HepG2 (cell line): ENCODE results near the gene SLC35A3. TPM values are rescaled to one million over a fixed set of nuclear protein-coding genes. Genes with fewer than 3 reads are reported as not detected.

ENCODE experiments used
- ATAC-seq: fragments of 200-7000 bp; cut with Tn5 transposase; 3 replicates; pipeline ENCODE4 v1.9.1; 2020; ENCODE audit warnings: mild to moderate bottlenecking, moderate library complexity
- Bru-seq: library from RNA; stranded (reverse); fragments of 400-500 nt; gene quantifications from one replicate; lab custom pipeline; 2021; lab: Mats Ljungman, UMichigan
- BruChase-seq, 2 experiments: library from RNA; stranded (reverse); fragments of 400-500 nt; gene quantifications; one replicate each; lab custom pipeline; 2021; lab: Mats Ljungman, UMichigan
- BruUV-seq: library from RNA; stranded (reverse); fragments of 400-500 nt; replicated peaks from 2 replicates; lab custom pipeline; 2021; lab: Mats Ljungman, UMichigan
- CTCF ChIA-PET: fragments of 300-600 bp; formaldehyde crosslinking; extraction: SDS; loops from one replicate; lab custom pipeline; 2021; ENCODE audit warnings: low total read pairs, inconsistent platforms, low intra/inter-chr PET ratio; lab: Yijun Ruan, JAX
- POLR2A ChIA-PET: fragments of 350-600 bp; sonication (Branson Sonifier 250); formaldehyde crosslinking; loops from one replicate; lab custom pipeline; 2020; ENCODE audit warnings: antibody characterized with exemption, inconsistent platforms; lab: Yijun Ruan, JAX
- DNase-seq: peaks from one replicate; pipeline ENCODE4 v3.0.0-alpha.2; 2015; ENCODE audit warnings: low spot score
- FAIRE-seq: peaks from 3 replicates; lab custom pipeline; 2011; peaks lifted over from hg19 to GRCh38; lab: Jason Lieb, UNC
- H2AFZ ChIP-seq: one replicate; pipeline ENCODE4 v1.6.1; 2011; ENCODE audit warnings: low read length, inconsistent platforms
- H3K27ac ChIP-seq: fragments of 300-600 bp; 3 replicates; pipeline ENCODE4 v1.8.0; 2011; ENCODE audit warnings: mixed run types, mild to moderate bottlenecking, mixed read lengths, low read length, inconsistent platforms; ENCODE audit not compliant: insufficient read depth; ENCODE audit errors: extremely low read length
- H3K27me3 ChIP-seq, 2 experiments: fragments of 200-600 bp in 1 of 2; 2 replicates in 1 of 2; 3 replicates in 1 of 2; pipeline versions ENCODE4 v1.6.0 to v1.8.0; 2011; ENCODE audit warnings: low read length in 2 of 2, mild to moderate bottlenecking in 2 of 2, moderate library complexity in 2 of 2, inconsistent platforms in 1 of 2; ENCODE audit not compliant: insufficient read depth in 2 of 2, control insufficient read depth in 1 of 2
- H3K36me3 ChIP-seq, 2 experiments: fragments of 200-600 bp in 1 of 2; replicated peaks in 1 of 2; 2 replicates in 1 of 2; 3 replicates in 1 of 2; pipeline versions ENCODE4 v1.5.1 to v1.8.0; 2011; ENCODE audit warnings: low read length in 2 of 2, inconsistent platforms in 1 of 2; ENCODE audit not compliant: insufficient read depth in 2 of 2, control insufficient read depth in 1 of 2
- H3K4me1 ChIP-seq: 2 replicates; pipeline ENCODE4 v1.5.1; 2012; ENCODE audit warnings: low read length, inconsistent platforms; ENCODE audit not compliant: insufficient read depth
- H3K4me2 ChIP-seq: 2 replicates; pipeline ENCODE4 v1.6.0; 2011; ENCODE audit warnings: low read depth, low read length, inconsistent platforms
- H3K4me3 ChIP-seq, 3 experiments: fragments of 200-600 bp in 1 of 3; sonication (generic), shearing (Covaris generic) in 1 of 3; replicated peaks in 1 of 3; 2 replicates each; pipeline ENCODE4 v1.5.1; 2011 to 2016; ENCODE audit warnings: low read length in 3 of 3, inconsistent platforms in 2 of 3, low read depth in 2 of 3, mild to moderate bottlenecking in 2 of 3, control low read depth in 1 of 3, mixed read lengths in 1 of 3; ENCODE audit not compliant: insufficient read depth in 1 of 3
- H3K79me2 ChIP-seq: one replicate; pipeline ENCODE4 v1.6.1; 2011; ENCODE audit warnings: low read length, inconsistent platforms; ENCODE audit not compliant: insufficient read depth
- H3K9ac ChIP-seq: 2 replicates; pipeline ENCODE4 v1.6.0; 2011; ENCODE audit warnings: mild to moderate bottlenecking, low read depth, low read length, inconsistent platforms; ENCODE audit not compliant: insufficient read depth
- H3K9me3 ChIP-seq: 2 replicates; pipeline ENCODE4 v1.5.1; 2012; ENCODE audit warnings: mild to moderate bottlenecking, low read length
- H4K20me1 ChIP-seq: 2 replicates; pipeline ENCODE4 v1.6.0; 2011; ENCODE audit warnings: inconsistent platforms, mild to moderate bottlenecking, low read length, moderate library complexity; ENCODE audit not compliant: insufficient read depth
- KLF12 ChIP-seq: sonication (generic); formaldehyde crosslinking; IDR thresholded peaks from 2 replicates; pipeline ENCODE4 v1.4.0; 2020; ENCODE audit warnings: missing genetic modification reagents, borderline replicate concordance
- KLF16 ChIP-seq, 2 experiments: sonication (generic) in 1 of 2; formaldehyde crosslinking in 1 of 2; IDR thresholded peaks; 2 replicates each; pipeline versions ENCODE4 v1.6.1 to v1.8.0; 2016 to 2023; ENCODE audit warnings: missing genetic modification reagents in 2 of 2, missing compliant biosample characterization in 1 of 2
- ONECUT2 ChIP-seq: sonication (generic); formaldehyde crosslinking; IDR thresholded peaks from 2 replicates; pipeline ENCODE4 v1.4.0; 2020; ENCODE audit warnings: missing genetic modification reagents
- RNF219 ChIP-seq: sonication (generic); formaldehyde crosslinking; IDR thresholded peaks from 2 replicates; pipeline ENCODE4 v1.5.0; 2020; ENCODE audit warnings: mild to moderate bottlenecking, missing genetic modification reagents
- TMF1 ChIP-seq: sonication (generic); formaldehyde crosslinking; IDR thresholded peaks from 2 replicates; pipeline ENCODE4 v1.8.1; 2022; ENCODE audit warnings: low read depth, missing genetic modification reagents
- TSC22D2 ChIP-seq: sonication (generic); formaldehyde crosslinking; IDR thresholded peaks from 2 replicates; pipeline ENCODE4 v1.5.1; 2020; ENCODE audit warnings: missing genetic modification reagents, mild to moderate bottlenecking, borderline replicate concordance
- ZBTB34 ChIP-seq: sonication (generic); formaldehyde crosslinking; IDR thresholded peaks from 2 replicates; pipeline ENCODE4 v1.8.0; 2022; ENCODE audit warnings: mild to moderate bottlenecking, missing genetic modification reagents
- ZNF549 ChIP-seq: sonication (generic); formaldehyde crosslinking; IDR thresholded peaks from 2 replicates; pipeline ENCODE4 v1.5.0; 2020; ENCODE audit warnings: missing genetic modification reagents
- ZNF704 ChIP-seq: sonication (generic); formaldehyde crosslinking; IDR thresholded peaks from 2 replicates; pipeline ENCODE4 v1.8.1; 2023; ENCODE audit warnings: mild to moderate bottlenecking, inconsistent platforms, moderate library complexity, missing genetic modification reagents, borderline replicate concordance
- ZNF883 ChIP-seq: sonication (generic); formaldehyde crosslinking; IDR thresholded peaks from 2 replicates; pipeline ENCODE4 v1.5.1; 2020; ENCODE audit warnings: mild to moderate bottlenecking, missing genetic modification reagents; ENCODE audit errors: not compliant biosample characterization
- WGBS: methylation state at CpG from one replicate; pipeline ENCODE4 v1.1.6; 2017; ENCODE audit warnings: low lambda C conversion rate; 5-methylcytosine and 5-hydroxymethylcytosine counted together
- in situ Hi-C: cut with HindIII; loops from 2 replicates; pipeline ENCODE4 v1.10.0; 2017; ENCODE audit warnings: low pct_unique_long_range_greater_than_20kb; ENCODE audit not compliant: extremely low pct_ligation_motif_present
- intact Hi-C: fragments of 100-400 bp; cut with micrococcal nuclease; formaldehyde crosslinking; loops from one replicate; pipeline ENCODE4 v1.10.0; 2022; ENCODE audit not compliant: unreplicated experiment
- long read RNA-seq, 2 experiments: library from RNA in 1 of 2; library from polyadenylated mRNA in 1 of 2; stranded (forward) in 1 of 2; unstranded in 1 of 2; transcript quantifications; one replicate each; pipeline ENCODE4 v2.0.0, GENCODE V29; 2019 to 2022
- polyA minus RNA-seq, 3 experiments: library from RNA; depleted of rRNA, polyadenylated mRNA; stranded (reverse); fragments of >200 nt; gene quantifications; 2 replicates each; pipeline ENCODE4 v1.2.3, GENCODE V29; 2011; ENCODE audit warnings: low replicate concordance in 1 of 3
- polyA plus RNA-seq, 8 experiments: library from polyadenylated mRNA; depleted of rRNA in 3 of 8; stranded (reverse) in 7 of 8; unstranded in 1 of 8; fragments of >200 nt; fragmentation: Illumina TruSeq in 4 of 8; extraction: Trizol in 4 of 8; gene quantifications; 2 replicates each; pipeline versions ENCODE4 v1.2.1 to v1.2.3, GENCODE V29; 2011 to 2016; ENCODE audit warnings: low read depth in 4 of 8, missing spikeins in 1 of 8, mixed read lengths in 1 of 8; ENCODE audit not compliant: insufficient read depth in 1 of 8
- total RNA-seq, 5 experiments: library from RNA; depleted of rRNA; stranded (reverse); fragments of >200 nt; fragmentation: Illumina TruSeq; extraction: Trizol; gene quantifications; 2 replicates each; pipeline ENCODE4 v1.2.3, GENCODE V29; 2016; ENCODE audit warnings: low read depth in 1 of 5

SLC35A3 gene
- total RNA-seq (2016; rRNA removed; fragmentation: Illumina TruSeq; extraction: Trizol): 19.2 and 24.9 TPM in 2 replicates
- 2.5 and 4.6 TPM in 2 replicates for total RNA-seq (2016; cell fraction: cytosol; rRNA removed; fragmentation: Illumina TruSeq; extraction: Trizol; ENCODE audit: low read depth)
- total RNA-seq (2016; cell fraction: insoluble cytoplasmic fraction; rRNA removed; fragmentation: Illumina TruSeq; extraction: Trizol): 21.1 and 24.8 TPM in 2 replicates
- total RNA-seq (2016; cell fraction: membrane; rRNA removed; fragmentation: Illumina TruSeq; extraction: Trizol): 9.9 and 10.2 TPM in 2 replicates
- 34.2 and 38.6 TPM in 2 replicates for total RNA-seq (2016; cell fraction: nucleus; rRNA removed; fragmentation: Illumina TruSeq; extraction: Trizol)
- 8.5 and 11.2 TPM in 2 replicates for polyA plus RNA-seq (2011; rRNA removed)
- polyA plus RNA-seq (2011; cell fraction: cytosol; rRNA removed): 4.1 and 4.7 TPM in 2 replicates
- polyA plus RNA-seq (2011; cell fraction: nucleus; rRNA removed): 4.5 and 7.1 TPM in 2 replicates
- 12.5 and 18.9 TPM in 2 replicates for polyA plus RNA-seq (2012)
- 3.1 and 5.4 TPM in 2 replicates for polyA plus RNA-seq (2016; cell fraction: cytosol; fragmentation: Illumina TruSeq; extraction: Trizol; ENCODE audit: low read depth)
- polyA plus RNA-seq (2016; cell fraction: insoluble cytoplasmic fraction; fragmentation: Illumina TruSeq; extraction: Trizol; ENCODE audit: low read depth): 15.1 and 18.9 TPM in 2 replicates
- polyA plus RNA-seq (2016; cell fraction: membrane; fragmentation: Illumina TruSeq; extraction: Trizol; ENCODE audit: low read depth): 6.6 TPM in 2 replicates
- 43.0 and 43.3 TPM in 2 replicates for polyA plus RNA-seq (2016; cell fraction: nucleus; fragmentation: Illumina TruSeq; extraction: Trizol; ENCODE audit: insufficient read depth, low read depth)
- polyA minus RNA-seq (2011; rRNA and poly(A)+ RNA removed; ENCODE audit: low replicate concordance): 5.5 and 8.9 TPM in 2 replicates
- polyA minus RNA-seq (2011; cell fraction: cytosol; rRNA and poly(A)+ RNA removed): 5.7 and 8.3 TPM in 2 replicates
- 20.9 and 22.4 TPM in 2 replicates for polyA minus RNA-seq (2011; cell fraction: nucleus; rRNA and poly(A)+ RNA removed)
- percentile 71 among the genes with signal in this experiment for Bru-seq, nascent RNA
- BruChase-seq, experiment 1, labeled RNA remaining after a 6-hour chase: percentile 87 among the genes with signal in this experiment
- percentile 81 among the genes with signal in this experiment for BruChase-seq, experiment 2, labeled RNA remaining after a 2-hour chase
- long read RNA-seq, experiment 1, full-length matches to known transcripts: 22 of 26 reads
- long read RNA-seq, experiment 1, partial matches to known transcripts: 3 of 26 reads
- long read RNA-seq, experiment 1, other reads (novel, unspliced or antisense): 1 of 26 reads
- long read RNA-seq, experiment 2, full-length matches to known transcripts: 1 of 6 reads
- long read RNA-seq, experiment 2, partial matches to known transcripts: 4 of 6 reads
- long read RNA-seq, experiment 2, other reads (novel, unspliced or antisense): 1 of 6 reads

- WGBS: 1% methylated on average over 50 of the region's 74 CpGs
- Histone ChIP-seq H3K27me3 (no peaks in the 10 kb centered on the region; a peak in 1 of 5 replicates), H3K4me2 (peak within 1 kb of the TSS; percentile 89), H4K20me1 (no peaks in the 10 kb centered on the region), H2AFZ (peak within 1 kb of the TSS; percentile 96), H3K79me2 (peaks cover 31% of the 10 kb centered on the region), H3K4me1 (peaks cover 28% of the 10 kb centered on the region; the same call in 1 of the 2 replicates), H3K27ac (peak within 1 kb of the TSS; percentile 86), H3K9me3 (no peaks in the 10 kb centered on the region), H3K4me3 (peak within 1 kb of the TSS; percentile 79 to 97 (median 95)), H3K9ac (peak within 1 kb of the TSS; percentile 77), H3K36me3 (peaks cover 0 to 5% of the 10 kb centered on the region in 2 experiments; a peak in 1 of 5 replicates)
- DNase-seq: peak; percentile 74
- in situ Hi-C loops (no loop called here), intact Hi-C loops (loop anchor here (2.0 to 10.0 kb wide), 2 partner anchors 69 to 165 kb away; partner anchors contain the start of genes SASS6 and TRMT13)
- no TSS peak for BruUV-seq
- FAIRE-seq: no peak
- ChIA-PET POLR2A (interaction anchor here (0.8 to 2.3 kb wide), 10 partner anchors 13 to 925 kb away, joined by 3 to 25 read pairs (median 5); partner anchors contain the start of genes AGL, DBT, EXTL2 and SASS6), CTCF (no interaction called here)
- ATAC-seq: peak; percentile 97
- TF ChIP-seq ZBTB34 (CRISPR knock-in tag) (peak; percentile 97), KLF12 (peak; percentile 90; the same call in 1 of the 2 replicates), TSC22D2 (peak; percentile 90), KLF16 (CRISPR knock-in tag; IDR thresholded peaks at IDR 0.05) (peak in 1 of 2 experiments; percentile 98; a peak in 2 of 4 replicates), ONECUT2 (CRISPR knock-in tag) (no peak), ZNF704 (CRISPR knock-in tag) (no peak; the same call in 1 of the 2 replicates), RNF219 (no peak), ZNF549 (no peak), ZNF883 (peak; percentile 89), TMF1 (peak; percentile 84; the same call in 1 of the 2 replicates)
Observed at GRCh38 chr1:99969729-99970621, at the start of gene SLC35A3. TSS of gene SLC35A3 (plus strand) at chr1:99969996. CDS start at chr1:99993555, 23,559 bp downstream.
